NOMO-1 treated with dmso at 0.1 percent for 144 hours (cell line): ENCODE measurements around the gene WHRN.

Experiments used
- DNase-seq: peaks from one replicate; lab custom pipeline; 2025; ENCODE audit not compliant: unreplicated experiment; lab: John Stamatoyannopoulos, UW

Gene WHRN

GRCh38 chr9:114493521-114494184, 11.6 kb downstream of the WHRN start:
- DNase-seq = no peak

- DNase-seq = no peak
These were observed 12.3 kb downstream of the WHRN start for GRCh38 chr9:114492991-114493390.

- DNase-seq = no peak
These were observed 13.8 kb downstream of the WHRN start for GRCh38 chr9:114491430-114492003.

GRCh38 chr9:114489928-114490327, 15.3 kb downstream of the WHRN start:
- DNase-seq = no peak

- DNase-seq = no peak
These were observed 16.7 kb downstream of the WHRN start for GRCh38 chr9:114488398-114489129.

- peak; percentile 4 for DNase-seq
These were observed 17.5 kb downstream of the WHRN start for GRCh38 chr9:114487607-114488300.

GRCh38 chr9:114486205-114486963, 18.9 kb downstream of the WHRN start:
- no peak for DNase-seq

GRCh38 chr9:114484854-114485443, 20.3 kb downstream of the WHRN start:
- peak; percentile 51 for DNase-seq

GRCh38 chr9:114484215-114484853, 20.9 kb downstream of the WHRN start:
- DNase-seq = no peak

- no peak for DNase-seq
These were observed 21.8 kb downstream of the WHRN start for GRCh38 chr9:114483499-114483898.

GRCh38 chr9:114482593-114482992, 22.7 kb downstream of the WHRN start:
- DNase-seq = peak; percentile 39

- DNase-seq = no peak
These were observed 23.5 kb downstream of the WHRN start for GRCh38 chr9:114481789-114482188.

- DNase-seq = no peak
These were observed 24.4 kb downstream of the WHRN start for GRCh38 chr9:114480746-114481435.

- no peak for DNase-seq
These were observed 26.4 kb downstream of the WHRN start for GRCh38 chr9:114478871-114479270.

GRCh38 chr9:114478459-114478858, 26.8 kb downstream of the WHRN start:
- DNase-seq = no peak

GRCh38 chr9:114477642-114478041, 27.6 kb downstream of the WHRN start:
- DNase-seq = no peak

- no peak for DNase-seq
These were observed 28.3 kb downstream of the WHRN start for GRCh38 chr9:114476891-114477469.

GRCh38 chr9:114475412-114476135, 29.7 kb downstream of the WHRN start:
- no peak for DNase-seq
